Effector CD4-positive, alpha-beta T cell (primary cell): ENCODE data around the gene DGKB.

Experiments
- DNase-seq: peaks from one replicate; pipeline ENCODE4 v3.0.0-alpha.2; 2020

Gene DGKB

GRCh38 chr7:14818871-14819270 is 83.7 kb downstream of the DGKB start:
- DNase-seq = no peak

- no peak for DNase-seq
These were observed 84.5 kb downstream of the DGKB start for GRCh38 chr7:14817829-14818614.

- DNase-seq = no peak
These were observed 95.0 kb downstream of the DGKB start for GRCh38 chr7:14807507-14807906.

- no peak for DNase-seq
These were observed 95.7 kb downstream of the DGKB start for GRCh38 chr7:14806891-14807290.

- DNase-seq = no peak
These were observed 97.3 kb downstream of the DGKB start for GRCh38 chr7:14805105-14805719.

GRCh38 chr7:14800664-14801063 is 101.9 kb downstream of the DGKB start:
- DNase-seq = no peak

GRCh38 chr7:14793151-14793550 is 109.4 kb downstream of the DGKB start:
- no peak for DNase-seq

- no peak for DNase-seq
These were observed 115.0 kb downstream of the DGKB start for GRCh38 chr7:14787551-14787950.

- no peak for DNase-seq
These were observed 116.1 kb downstream of the DGKB start for GRCh38 chr7:14786314-14786895.

- DNase-seq = no peak
These were observed 124.7 kb downstream of the DGKB start for GRCh38 chr7:14777806-14778205.

- no peak for DNase-seq
These were observed 126.3 kb downstream of the DGKB start for GRCh38 chr7:14776266-14776665.

- no peak for DNase-seq
These were observed 128.8 kb downstream of the DGKB start for GRCh38 chr7:14773729-14774271.

- no peak for DNase-seq
These were observed 131.9 kb downstream of the DGKB start for GRCh38 chr7:14770614-14771013.

GRCh38 chr7:14769261-14769660 is 133.3 kb downstream of the DGKB start:
- no peak for DNase-seq

GRCh38 chr7:14767716-14768425 is 134.7 kb downstream of the DGKB start:
- no peak for DNase-seq

GRCh38 chr7:14766747-14767146 is 135.8 kb downstream of the DGKB start:
- DNase-seq = no peak

GRCh38 chr7:14765731-14766130 is 136.8 kb downstream of the DGKB start:
- DNase-seq = no peak

GRCh38 chr7:14762561-14762960 is 140.0 kb downstream of the DGKB start:
- DNase-seq = no peak

- DNase-seq = no peak
These were observed 140.8 kb downstream of the DGKB start for GRCh38 chr7:14761510-14762296.

- DNase-seq = no peak
These were observed 141.6 kb downstream of the DGKB start for GRCh38 chr7:14760730-14761478.

GRCh38 chr7:14759785-14760184 is 142.8 kb downstream of the DGKB start:
- DNase-seq = no peak

GRCh38 chr7:14754631-14755030 is 147.9 kb downstream of the DGKB start:
- DNase-seq = no peak
